ENCODE results near the gene PSENEN. TPM values are rescaled to one million over a fixed set of nuclear protein-coding genes. Genes with fewer than 3 reads are reported as not detected.
A peak's percentile ranks its signal among the peaks of the same experiment; 100 is the strongest.

The PSENEN gene
- total RNA-seq, 1 experiment from 2014 or later, result 69.7 TPM

DNA sequence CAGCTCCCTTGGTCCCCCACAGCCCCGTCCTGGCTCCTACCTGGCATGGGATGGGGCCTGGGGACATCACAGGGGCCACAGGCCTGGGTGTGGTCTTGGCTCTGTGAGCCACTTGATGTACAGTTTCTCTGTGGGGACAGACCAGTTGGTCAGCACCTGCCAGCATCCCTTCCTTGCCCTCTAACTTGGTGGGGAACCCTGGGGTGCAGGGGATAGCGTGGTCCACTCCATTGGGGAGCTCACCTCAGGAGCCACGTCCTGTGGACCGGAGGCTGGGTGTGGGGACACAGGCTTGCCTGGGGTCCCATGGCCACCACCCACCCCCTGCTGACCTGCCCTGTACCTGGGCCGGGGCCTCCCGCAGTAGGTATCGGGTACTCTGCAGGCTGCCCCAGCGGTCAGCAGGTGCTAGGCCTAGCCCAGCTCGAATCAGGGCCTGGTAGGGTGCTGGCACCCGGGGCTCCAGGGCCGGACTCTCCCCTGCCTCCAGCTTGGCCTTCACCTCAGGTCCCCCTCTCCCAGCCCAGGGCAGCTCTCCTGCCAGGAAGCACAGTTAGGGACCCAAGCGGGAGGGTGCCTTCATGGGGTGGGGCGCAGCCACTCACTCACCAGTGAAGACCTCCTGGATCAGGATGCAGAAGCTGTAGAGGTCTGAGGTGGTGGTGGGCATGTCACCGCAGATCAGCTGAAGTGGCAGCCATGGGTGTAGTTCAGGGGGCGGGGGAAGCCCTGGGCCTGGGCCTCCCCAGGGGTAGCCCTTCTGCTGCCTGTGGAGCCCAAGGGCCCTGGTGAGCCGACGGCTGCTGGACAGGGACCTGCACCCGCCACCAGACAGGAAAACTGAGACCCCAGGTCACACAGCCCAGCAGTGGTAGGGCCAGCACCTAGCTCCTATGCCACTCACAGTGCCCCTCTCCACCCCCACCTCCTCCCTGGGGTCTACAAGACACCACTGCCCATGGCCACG is 44.8 kb downstream of the PSENEN start:
- Histone ChIP-seq H3K79me2 (ENCODE audit: insufficient read depth, low read length) (no peaks in the 10 kb centered on the region), H3K79me1 (ENCODE audit: insufficient read depth, low read depth, low read length, poor library complexity, severe bottlenecking) (no peaks in the 10 kb centered on the region), H4K91ac (ENCODE audit: insufficient read length, low read depth, low read length) (no peak overlapping the region), H3K4ac (ENCODE audit: low read depth, low read length) (no peak overlapping the region), H2AFZ (ENCODE audit: low read length) (no peak overlapping the region), H2BK15ac (ENCODE audit: low read depth, low read length) (no peak overlapping the region), H4K20me1 (ENCODE audit: control insufficient read depth, insufficient read depth, insufficient read length) (peaks cover 3% of the 10 kb centered on the region), H3K18ac (ENCODE audit: insufficient read length, low read depth, low read length) (no peak overlapping the region), H3K4me2 (ENCODE audit: insufficient read depth, insufficient read length, low read length) (no peak overlapping the region), H3K27me3 (ENCODE audit: insufficient read depth, low read length) (no peaks in the 10 kb centered on the region), H2AK5ac (ENCODE audit: insufficient read length, low read length) (no peak overlapping the region), H3T11ph (ENCODE audit: low read length) (no peak overlapping the region), H2BK20ac (ENCODE audit: low read depth, low read length, poor library complexity, severe bottlenecking) (no peak overlapping the region), H2BK12ac (ENCODE audit: insufficient read length, low read depth, low read length) (no peak overlapping the region), H3K9me3 (ENCODE audit: control insufficient read depth, low read depth, low read length) (no peaks in the 10 kb centered on the region), H3K23me2 (ENCODE audit: insufficient read length, low read depth, low read length, poor library complexity, severe bottlenecking) (peaks cover under 1% of the 10 kb centered on the region), H3K56ac (ENCODE audit: insufficient read length, low read depth, low read length) (no peak overlapping the region), H3K27ac (ENCODE audit: insufficient read length, low read depth, low read length) (no peak overlapping the region), H2BK120ac (ENCODE audit: low read depth, low read length, poor library complexity, severe bottlenecking) (no peak overlapping the region), H3K14ac (ENCODE audit: insufficient read depth, low read length) (no peak overlapping the region), H4K5ac (ENCODE audit: insufficient read length, low read depth, low read length) (no peak overlapping the region), H2BK5ac (ENCODE audit: insufficient read length, low read length) (no peak overlapping the region), H3K4me1 (ENCODE audit: insufficient read depth, low read length) (no peaks in the 10 kb centered on the region), H3K9ac (ENCODE audit: extremely low read depth, insufficient read length, low read length) (no peak overlapping the region), H3K23ac (ENCODE audit: insufficient read length, low read depth, low read length) (no peak overlapping the region), H4K8ac (replicated peaks; ENCODE audit: insufficient read length, low read depth, low read length) (no peak overlapping the region)
- peak; percentile 20 for DNase-seq
- no peak for TF ChIP-seq CTCF (conservative IDR thresholded peaks at IDR 0.05)
- no CpG with 5 or more reads among the region's 19 CpGs for WGBS (ENCODE audit: extremely low coverage, insufficient read length, low lambda C conversion rate)
- Mint-ChIP-seq H3K36me3 (ENCODE audit: insufficient read depth in 1 of 3, low read depth in 3 of 3) (no peaks in the 10 kb centered on the region; a peak in 1 of 7 replicates), H3K4me1 (peaks cover 8 to 15% of the 10 kb centered on the region in 2 experiments), H3K27ac (no peak overlapping the region), H3K4me3 (no peak overlapping the region), H3K9me3 (no peaks in the 10 kb centered on the region), H3K27me3 (ENCODE audit: low read depth) (peaks cover 7% of the 10 kb centered on the region)
